Lung (tissue), 12 donors: ENCODE measurements around the gene BRWD1. TPM values are rescaled to one million over a fixed set of nuclear protein-coding genes. Genes with fewer than 3 reads are reported as not detected.

Experiments
- ATAC-seq: fragments of 200-7000 bp; cut with Tn5 transposase; one replicate; pipeline ENCODE4 v1.9.1; 2020; ENCODE audit warnings: moderate number of reproducible peaks; ENCODE audit not compliant: insufficient read depth, low FRiP score
- DNase-seq, 3 donors: peaks; one replicate each; pipeline ENCODE4 v3.0.0-alpha.2; 2013 to 2017
- H3K27ac ChIP-seq, 2 donors: one replicate each; pipeline ENCODE4 v1.5.1; 2013; ENCODE audit warnings: mild to moderate bottlenecking in 2 of 2, moderate library complexity in 2 of 2, control low read depth in 1 of 2, inconsistent platforms in 1 of 2, low read depth in 1 of 2, low read length in 1 of 2
- H3K27me3 ChIP-seq, 3 donors: one replicate each; pipeline ENCODE4 v1.5.1; 2013; ENCODE audit warnings: low read length in 2 of 3; ENCODE audit not compliant: control insufficient read depth in 3 of 3, insufficient read depth in 3 of 3
- H3K36me3 ChIP-seq, 4 donors: one replicate each; pipeline ENCODE4 v1.5.1; 2013; ENCODE audit warnings: low read length in 4 of 4, mild to moderate bottlenecking in 1 of 4, moderate library complexity in 1 of 4; ENCODE audit not compliant: control insufficient read depth in 4 of 4, insufficient read depth in 4 of 4
- H3K4me1 ChIP-seq, 5 donors: one replicate each; pipeline ENCODE4 v1.5.1; 2013; ENCODE audit warnings: low read length in 5 of 5, mild to moderate bottlenecking in 2 of 5, moderate library complexity in 1 of 5; ENCODE audit not compliant: control insufficient read depth in 5 of 5, insufficient read depth in 5 of 5
- H3K4me3 ChIP-seq: one replicate; pipeline ENCODE4 v1.5.1; 2013; ENCODE audit warnings: mild to moderate bottlenecking, control low read depth, moderate library complexity
- H3K9ac ChIP-seq, 2 donors: one replicate each; pipeline ENCODE4 v1.5.1; 2013; ENCODE audit warnings: low read length in 2 of 2, control low read depth in 1 of 2; ENCODE audit not compliant: insufficient read depth in 1 of 2
- H3K9me3 ChIP-seq, 4 donors: one replicate each; pipeline ENCODE4 v1.5.1; 2013; ENCODE audit warnings: low read length in 3 of 4, mild to moderate bottlenecking in 1 of 4, moderate library complexity in 1 of 4; ENCODE audit not compliant: control insufficient read depth in 4 of 4, insufficient read depth in 3 of 4
- WGBS, 2 donors: extraction: QIAGEN DNeasy Blood & Tissue Kit; methylation state at CpG; one replicate each; pipeline ENCODE4 v1.1.7; 2013; 5-methylcytosine and 5-hydroxymethylcytosine counted together
- polyA plus RNA-seq, 2 donors: library from polyadenylated mRNA; stranded (reverse); fragments of 200-250 nt; gene quantifications; one replicate each; pipeline ENCODE4 v1.2.1, GENCODE V29; 2013
- total RNA-seq, 2 donors: library from RNA; depleted of rRNA in 1 of 2; stranded (reverse); fragments of >200 nt in 1 of 2; gene quantifications; one replicate each; pipeline ENCODE4 v1.2.1, GENCODE V29; 2014 to 2021
- TF ChIP-seq, protein P1 (sequence below): IDR thresholded peaks from 2 replicates; pipeline ENCODE4 v1.5.1; 2012; ENCODE audit warnings: mild to moderate bottlenecking; ENCODE audit errors: control extremely low read depth, extremely low read depth
- donor health status: control.
- donor health status: control.
- donor health status: Bipolar disorder and iron deficiency.
- donor health status: healthy.
- donor health status: DM: yes; HTN: yes; CAD: no.

Gene BRWD1
- total and polyA plus RNA-seq, 4 donors: 9.5 to 145 (median 20.1) TPM

DNA sequence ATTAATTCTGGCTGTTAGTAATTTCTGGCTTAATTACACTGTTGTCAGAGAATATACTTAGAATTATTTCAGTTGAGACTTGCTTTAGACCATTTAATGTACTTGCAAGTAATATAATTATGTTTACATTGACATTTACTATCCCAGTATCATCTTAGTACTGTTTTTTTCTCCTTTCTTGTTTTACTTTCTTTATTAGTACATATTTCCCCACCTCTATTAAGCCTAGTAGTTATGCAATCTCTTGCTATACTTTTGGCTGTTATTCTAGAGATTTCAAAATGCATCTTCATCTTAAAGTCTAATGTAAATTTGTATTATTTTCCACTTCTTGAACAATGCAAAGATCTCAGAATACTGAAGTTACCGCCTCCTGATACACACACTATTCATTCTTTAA, 24.4 kb downstream of the BRWD1 start:
- 91 to 97% methylated on average over 1 of the region's 1 CpG for WGBS, 2 donors
- TF ChIP-seq, protein P1, sequence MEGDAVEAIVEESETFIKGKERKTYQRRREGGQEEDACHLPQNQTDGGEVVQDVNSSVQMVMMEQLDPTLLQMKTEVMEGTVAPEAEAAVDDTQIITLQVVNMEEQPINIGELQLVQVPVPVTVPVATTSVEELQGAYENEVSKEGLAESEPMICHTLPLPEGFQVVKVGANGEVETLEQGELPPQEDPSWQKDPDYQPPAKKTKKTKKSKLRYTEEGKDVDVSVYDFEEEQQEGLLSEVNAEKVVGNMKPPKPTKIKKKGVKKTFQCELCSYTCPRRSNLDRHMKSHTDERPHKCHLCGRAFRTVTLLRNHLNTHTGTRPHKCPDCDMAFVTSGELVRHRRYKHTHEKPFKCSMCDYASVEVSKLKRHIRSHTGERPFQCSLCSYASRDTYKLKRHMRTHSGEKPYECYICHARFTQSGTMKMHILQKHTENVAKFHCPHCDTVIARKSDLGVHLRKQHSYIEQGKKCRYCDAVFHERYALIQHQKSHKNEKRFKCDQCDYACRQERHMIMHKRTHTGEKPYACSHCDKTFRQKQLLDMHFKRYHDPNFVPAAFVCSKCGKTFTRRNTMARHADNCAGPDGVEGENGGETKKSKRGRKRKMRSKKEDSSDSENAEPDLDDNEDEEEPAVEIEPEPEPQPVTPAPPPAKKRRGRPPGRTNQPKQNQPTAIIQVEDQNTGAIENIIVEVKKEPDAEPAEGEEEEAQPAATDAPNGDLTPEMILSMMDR: no peak
- Histone ChIP-seq H3K27me3 (no peaks in the 10 kb centered on the region), H3K27ac (no peak overlapping the region), H3K4me3 (no peak overlapping the region), H3K4me1 (peaks cover 0 to 2% (median 0%) of the 10 kb centered on the region in 5 donors), H3K9me3 (no peaks in the 10 kb centered on the region), H3K36me3 (peaks cover 6 to 25% (median 14%) of the 10 kb centered on the region in 4 donors), H3K9ac (no peak overlapping the region)
- ATAC-seq (no peak), DNase-seq (peak in 1 of 3 donors; percentile 43)

DNA sequence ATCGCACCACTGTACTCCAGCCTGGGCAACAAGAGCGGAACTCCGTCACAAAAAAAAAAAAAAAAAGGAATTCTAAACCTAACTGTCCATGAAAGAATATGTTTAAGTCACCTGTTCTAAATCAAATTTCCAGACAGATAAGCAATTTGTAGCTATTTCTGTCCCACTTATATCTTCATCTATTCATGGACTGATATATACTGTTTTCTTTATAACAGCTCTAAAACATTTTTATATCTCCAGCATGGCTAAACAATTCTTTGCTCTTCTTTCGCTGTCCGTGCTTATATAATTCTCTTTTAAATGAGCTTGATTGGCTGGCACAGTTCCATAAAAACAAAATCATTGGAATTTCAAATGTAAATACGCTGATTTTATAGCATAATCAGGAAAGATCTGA, 30.5 kb downstream of the BRWD1 start:
- 85 to 87% methylated on average over 6 of the region's 6 CpGs for WGBS, 2 donors
- Histone ChIP-seq H3K27ac (no peak overlapping the region), H3K9me3 (no peaks in the 10 kb centered on the region), H3K27me3 (no peaks in the 10 kb centered on the region), H3K4me1 (no peaks in the 10 kb centered on the region), H3K36me3 (peaks cover 0 to 11% (median 7%) of the 10 kb centered on the region in 4 donors), H3K4me3 (no peak overlapping the region), H3K9ac (no peak overlapping the region)
- DNase-seq: no peak
- TF ChIP-seq, protein P1: no peak
- no peak for ATAC-seq

DNA sequence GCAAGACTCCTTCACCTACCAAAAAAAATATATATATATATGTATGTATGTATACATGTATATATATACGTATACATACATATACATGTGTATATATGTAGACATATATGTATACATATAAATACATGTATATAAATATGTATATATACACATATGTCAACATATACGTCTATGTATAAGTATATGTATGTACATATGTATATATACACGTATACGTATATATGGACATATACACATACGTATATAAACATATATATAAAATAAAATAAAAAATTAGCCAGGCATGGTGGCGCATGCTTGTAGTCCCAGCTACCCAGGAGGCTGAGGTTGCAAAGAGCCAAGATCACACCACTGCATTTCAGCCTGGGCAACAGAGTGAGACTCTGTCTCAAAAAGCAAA, 31.6 kb downstream of the BRWD1 start:
- H3K9ac ChIP-seq: no peak overlapping the region
- no peak overlapping the region for H3K27ac ChIP-seq
- ATAC-seq (no peak), DNase-seq (no peak)
- TF ChIP-seq, protein P1: no peak
- H3K4me3 ChIP-seq: no peak overlapping the region
- 92 to 96% methylated on average over 6 of the region's 6 CpGs for WGBS, 2 donors
- no peaks in the 10 kb centered on the region for H3K9me3 ChIP-seq
- peaks cover 0 to 15% (median 8%) of the 10 kb centered on the region in 4 donors for H3K36me3 ChIP-seq
- H3K27me3 ChIP-seq: no peaks in the 10 kb centered on the region
- no peaks in the 10 kb centered on the region for H3K4me1 ChIP-seq

DNA sequence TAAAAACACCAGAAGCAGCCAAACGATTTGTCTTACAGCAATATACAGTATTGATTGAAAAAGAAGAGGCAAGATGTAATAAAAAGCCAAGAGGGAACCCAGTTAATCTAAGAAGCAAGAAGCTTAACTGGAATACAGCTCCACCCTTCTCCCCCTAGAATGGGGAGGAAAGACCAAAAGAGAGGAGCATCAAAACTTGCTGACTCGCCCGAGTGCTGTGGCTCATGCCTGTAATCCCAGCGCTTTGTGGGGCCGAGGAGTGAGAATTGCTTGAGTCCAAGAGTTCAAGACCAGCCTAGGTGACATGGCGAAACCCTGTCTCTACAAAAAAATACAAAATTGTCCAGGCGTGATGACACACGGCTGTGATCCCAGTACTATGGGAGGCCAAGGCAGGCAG, 32.2 kb downstream of the BRWD1 start:
- TF ChIP-seq, protein P1: no peak
- no peak for ATAC-seq
- WGBS, 2 donors: 94 to 96% methylated on average over 8 of the region's 8 CpGs
- Histone ChIP-seq H3K27ac (no peak overlapping the region), H3K9me3 (no peaks in the 10 kb centered on the region), H3K36me3 (peaks cover 0 to 15% (median 8%) of the 10 kb centered on the region in 4 donors), H3K9ac (no peak overlapping the region), H3K27me3 (no peaks in the 10 kb centered on the region), H3K4me3 (no peak overlapping the region), H3K4me1 (no peaks in the 10 kb centered on the region)
- no peak for DNase-seq
